ENCODE results near the gene FAM98C.
A peak's percentile ranks its signal among the peaks of the same experiment; 100 is the strongest.
"Not testable (repeated sequence)": the region's sequence is repeated elsewhere in the genome, so short reads cannot be mapped to it uniquely, and the experiment has no call there.

The FAM98C gene

DNA sequence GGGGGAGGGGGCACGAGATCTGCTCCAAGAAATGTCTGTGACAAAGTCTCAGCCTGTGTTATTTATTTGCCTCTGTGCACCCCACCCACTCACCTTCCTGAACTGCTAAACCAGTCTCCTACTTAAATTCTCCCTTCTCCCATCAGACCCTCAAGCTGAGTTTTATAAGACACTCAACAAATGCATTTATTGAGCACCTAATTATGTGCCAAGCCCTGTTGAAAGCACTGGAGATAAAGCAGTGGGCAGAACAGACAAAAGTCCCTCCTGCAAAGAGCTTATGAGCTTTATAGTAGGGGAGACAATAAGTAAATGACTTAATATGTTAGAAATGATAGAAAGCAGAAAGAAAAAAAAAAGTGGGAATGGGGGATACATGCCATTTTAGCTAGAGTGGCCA, 3.4 kb upstream of the FAM98C start:
- DNase-seq, result no peak

GRCh38 chr19:38400361-38400760, 2.5 kb upstream of the FAM98C start:
- no peak for DNase-seq

DNA sequence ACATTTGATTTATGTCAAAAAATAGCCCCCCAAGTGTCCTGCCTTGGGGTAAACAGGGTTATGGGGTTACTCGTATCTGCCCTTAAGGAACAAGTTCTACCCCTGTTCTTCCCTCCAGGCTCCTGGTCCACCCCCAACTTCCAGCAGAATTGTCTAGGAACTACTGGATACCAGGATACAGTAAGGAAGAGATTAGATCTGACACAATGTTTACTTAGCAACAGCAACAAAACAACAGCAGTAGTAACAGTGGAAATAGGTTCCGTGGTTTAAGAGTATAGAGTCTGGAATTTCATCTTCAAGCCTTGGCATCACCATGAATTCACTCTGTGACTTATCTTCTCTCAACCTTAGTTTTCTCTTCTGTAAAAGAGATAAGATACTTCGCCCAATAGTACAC, 1.7 kb upstream of the FAM98C start:
- DNase-seq, result no peak

DNA sequence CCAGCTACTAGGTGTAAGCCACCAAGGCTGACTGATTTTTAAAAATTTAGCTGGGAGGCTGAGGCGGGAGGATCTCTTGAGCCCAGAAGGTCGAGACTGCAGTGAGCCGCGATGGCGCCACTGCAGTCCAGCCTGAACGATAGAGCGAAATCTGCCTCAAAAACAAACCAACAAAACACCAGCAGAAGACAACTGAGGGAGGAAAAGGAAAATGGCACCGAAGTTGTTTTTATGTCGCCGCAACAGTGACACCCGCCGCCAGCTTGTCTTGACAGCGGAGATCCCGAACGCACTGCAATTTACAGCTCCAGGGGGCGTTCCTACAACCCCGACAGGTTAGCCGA, 298 bp upstream of the FAM98C start:
- no peak for DNase-seq

GRCh38 chr19:38404858-38405257, 2.0 kb downstream of the FAM98C start:
- no peak for DNase-seq

DNA sequence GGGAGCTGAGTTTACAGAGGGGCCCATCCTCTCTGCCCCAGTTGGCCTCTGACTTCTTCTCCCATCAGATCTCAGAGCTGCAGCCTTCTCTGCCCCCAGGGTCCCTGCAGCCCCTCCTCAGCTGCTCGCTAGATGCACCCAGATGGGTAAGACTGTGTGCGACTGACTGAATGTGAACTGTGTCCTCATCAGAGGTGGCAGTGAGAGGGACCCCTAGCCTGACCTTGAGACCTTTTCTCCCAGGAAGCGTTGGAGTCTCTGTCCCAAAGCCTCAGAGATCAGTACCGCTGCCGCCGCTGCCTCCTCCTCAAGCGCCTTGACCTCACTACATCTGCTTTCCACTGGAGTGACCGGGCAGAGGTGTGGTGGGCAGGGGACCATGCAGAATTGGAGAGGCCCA, 2.4 kb downstream of the FAM98C start:
- no peak for DNase-seq

DNA sequence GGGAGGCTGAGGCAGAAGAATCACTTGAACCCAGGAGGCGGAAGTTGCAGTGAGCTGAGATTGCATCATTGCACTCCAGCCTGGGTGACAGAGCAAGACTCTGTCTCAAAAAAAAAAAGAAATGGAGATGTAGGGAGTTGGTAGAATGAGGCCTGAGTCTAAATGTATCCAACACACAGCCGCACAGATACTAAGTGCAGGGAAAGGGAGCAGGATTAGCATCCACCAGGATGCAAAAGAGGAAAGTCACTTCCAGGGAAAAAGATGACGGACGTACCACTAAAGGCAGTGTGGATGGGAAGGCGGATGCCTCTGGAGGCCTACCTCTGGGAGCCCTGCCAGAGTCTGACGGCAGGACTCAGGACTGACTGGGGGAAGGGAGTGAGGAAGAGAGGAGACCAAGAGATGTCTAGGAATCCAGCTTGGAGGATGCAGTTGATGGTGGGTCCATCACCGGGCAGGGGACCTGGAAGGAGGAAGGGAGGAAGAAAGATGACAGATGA, 6.8 kb downstream of the FAM98C start:
- DNase-seq, result no peak

GRCh38 chr19:38410407-38410806, 7.5 kb downstream of the FAM98C start:
- DNase-seq, result not testable (repeated sequence)

DNA sequence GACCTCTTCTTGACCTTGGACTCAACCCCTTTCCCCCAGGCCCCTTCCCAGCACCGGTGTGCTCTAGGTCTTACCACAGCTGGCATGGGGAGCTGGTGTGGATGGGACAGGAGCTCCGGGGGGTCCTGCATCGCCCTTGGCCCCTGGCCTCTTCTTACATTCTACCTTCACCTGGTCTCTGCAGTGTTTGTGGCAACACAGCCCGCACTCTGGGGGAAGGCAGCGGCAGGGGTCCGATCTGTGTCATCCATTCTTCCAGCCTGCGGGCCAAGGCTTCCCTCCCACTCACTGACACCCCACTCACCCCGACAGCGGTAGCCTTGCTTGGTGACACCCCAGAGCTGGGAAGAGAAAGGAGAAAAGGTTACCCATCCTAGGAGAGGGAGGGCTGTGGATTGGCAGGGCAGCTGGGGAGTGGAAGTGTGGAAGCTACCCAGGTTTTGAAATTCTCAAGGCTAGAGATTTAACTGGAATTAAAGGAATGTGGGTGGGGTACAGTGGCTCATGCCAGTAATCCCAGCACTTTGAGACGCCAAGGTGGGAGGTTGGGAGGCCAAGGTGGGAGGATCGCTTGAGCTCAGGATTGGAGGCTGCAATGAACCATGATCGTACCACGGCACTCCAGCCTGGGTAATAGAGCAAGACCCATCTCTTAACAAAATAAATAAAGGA, 8.3 kb downstream of the FAM98C start:
- no peak for DNase-seq

GRCh38 chr19:38411898-38412297, 9.0 kb downstream of the FAM98C start:
- not testable (repeated sequence) for DNase-seq

DNA sequence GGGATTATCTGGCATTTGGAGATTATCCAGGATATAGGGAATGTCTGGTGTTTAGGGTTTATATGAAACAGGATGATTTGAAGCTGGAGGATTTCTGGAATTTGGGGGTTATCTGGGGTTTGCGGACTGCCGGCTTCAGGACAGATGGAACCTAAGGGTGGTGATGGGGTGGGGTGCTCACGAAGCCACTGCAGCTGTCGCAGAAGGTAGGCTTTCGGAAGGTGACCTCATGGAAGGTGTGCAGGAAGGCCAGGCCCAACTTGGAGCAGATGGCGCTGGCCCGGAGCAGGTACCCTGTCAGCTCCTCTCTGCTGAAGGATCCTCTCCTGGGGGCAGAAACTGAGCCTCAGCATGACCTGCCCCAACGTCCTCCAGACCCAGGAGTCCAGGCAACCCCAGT, 9.6 kb downstream of the FAM98C start:
- no peak for DNase-seq

DNA sequence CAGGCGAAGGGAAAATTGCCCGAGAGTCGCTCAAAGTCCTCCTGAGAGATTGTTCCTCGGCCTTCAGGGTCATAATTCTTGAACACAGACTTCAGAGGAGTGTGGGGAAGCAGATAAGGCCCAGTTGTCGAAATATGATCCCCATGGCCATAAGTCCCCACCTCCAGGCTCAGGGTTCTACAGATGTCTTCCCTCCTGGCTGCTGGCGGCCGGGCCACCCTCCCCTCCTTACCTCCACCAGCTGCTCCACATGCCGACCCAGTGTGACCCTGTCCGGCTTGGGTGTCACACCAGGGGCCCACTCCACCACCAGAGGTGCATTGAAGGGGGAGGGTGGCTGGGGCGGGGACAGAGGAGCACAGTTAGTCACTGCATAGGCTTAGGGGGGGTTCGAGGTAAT, 10.1 kb downstream of the FAM98C start:
- DNase-seq, result no peak

GRCh38 chr19:38413416-38413815, 10.5 kb downstream of the FAM98C start:
- DNase-seq, result no peak

GRCh38 chr19:38417146-38417543, 14.3 kb downstream of the FAM98C start:
- DNase-seq, result no peak

DNA sequence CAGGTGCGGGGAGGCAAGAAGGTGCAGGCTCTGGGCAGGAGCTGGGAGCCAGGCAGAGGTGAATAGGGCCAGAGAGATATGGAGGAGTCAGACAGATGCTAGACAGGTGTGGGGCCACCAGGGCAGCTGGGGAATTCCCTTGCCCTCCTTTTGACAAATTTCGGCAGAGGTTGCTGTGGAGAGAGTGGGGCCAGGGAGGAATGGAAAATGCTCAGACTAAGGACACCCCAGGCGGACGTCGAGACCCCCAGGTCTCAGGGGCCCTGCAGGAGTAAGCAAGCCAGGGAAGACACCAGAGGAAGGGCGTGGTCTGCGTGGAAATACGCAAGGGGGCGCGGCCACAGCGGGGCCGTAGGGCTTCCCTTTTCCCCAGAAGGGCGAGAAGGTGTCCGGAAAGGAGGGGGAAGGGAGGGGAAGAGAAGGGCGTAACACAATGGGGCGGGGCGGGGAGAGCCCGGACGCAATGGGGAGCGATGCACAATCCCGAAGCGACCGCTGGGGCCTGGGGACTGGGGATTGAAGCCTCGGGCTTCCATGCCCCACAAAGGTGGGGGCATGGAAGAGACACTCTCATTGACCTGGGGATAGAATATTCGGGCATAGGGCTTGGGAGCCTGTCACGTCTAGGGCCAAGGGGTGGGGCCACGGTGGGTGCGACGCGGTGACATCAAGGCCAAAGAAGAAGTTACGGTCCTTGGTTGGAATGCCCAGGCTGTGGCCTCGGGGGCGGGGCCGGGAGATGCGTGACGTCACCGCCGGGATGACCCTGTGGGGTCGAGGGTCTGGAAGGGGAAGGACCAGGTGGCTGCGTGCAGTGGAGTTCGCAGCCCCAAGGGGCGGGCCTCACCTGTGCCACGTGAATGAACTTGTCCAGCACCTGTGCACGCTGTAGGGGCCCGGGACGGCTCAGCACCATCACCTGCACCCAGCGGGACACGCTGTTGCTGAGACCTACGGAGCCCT, 14.9 kb downstream of the FAM98C start:
- DNase-seq, result peak; percentile 50

DNA sequence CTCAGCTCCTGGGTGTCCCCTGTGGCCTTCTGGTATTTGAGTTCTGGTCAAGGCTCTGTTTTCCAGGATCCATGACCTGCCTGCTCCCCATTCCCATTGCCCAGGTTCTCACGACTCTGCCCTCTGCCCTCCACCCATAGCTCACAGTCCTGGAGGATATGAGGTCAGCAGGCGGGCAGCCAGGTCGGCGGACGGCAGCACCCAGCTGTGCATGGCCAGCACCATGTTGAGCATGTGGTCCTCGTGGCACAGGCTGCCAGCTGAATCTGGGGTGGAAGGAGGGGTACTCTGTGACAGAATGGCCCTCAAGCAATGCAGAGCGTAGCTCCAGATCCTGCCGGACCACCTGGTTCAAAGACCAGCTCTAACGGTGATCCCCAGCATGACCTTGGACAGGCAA, 18.0 kb downstream of the FAM98C start:
- DNase-seq, result no peak

GRCh38 chr19:38421856-38422255, 19.0 kb downstream of the FAM98C start:
- no peak for DNase-seq

GRCh38 chr19:38422438-38422837, 19.5 kb downstream of the FAM98C start:
- no peak for DNase-seq

- no peak for DNase-seq
Observed at GRCh38 chr19:38424272-38424671, 21.4 kb downstream of the FAM98C start.

DNA sequence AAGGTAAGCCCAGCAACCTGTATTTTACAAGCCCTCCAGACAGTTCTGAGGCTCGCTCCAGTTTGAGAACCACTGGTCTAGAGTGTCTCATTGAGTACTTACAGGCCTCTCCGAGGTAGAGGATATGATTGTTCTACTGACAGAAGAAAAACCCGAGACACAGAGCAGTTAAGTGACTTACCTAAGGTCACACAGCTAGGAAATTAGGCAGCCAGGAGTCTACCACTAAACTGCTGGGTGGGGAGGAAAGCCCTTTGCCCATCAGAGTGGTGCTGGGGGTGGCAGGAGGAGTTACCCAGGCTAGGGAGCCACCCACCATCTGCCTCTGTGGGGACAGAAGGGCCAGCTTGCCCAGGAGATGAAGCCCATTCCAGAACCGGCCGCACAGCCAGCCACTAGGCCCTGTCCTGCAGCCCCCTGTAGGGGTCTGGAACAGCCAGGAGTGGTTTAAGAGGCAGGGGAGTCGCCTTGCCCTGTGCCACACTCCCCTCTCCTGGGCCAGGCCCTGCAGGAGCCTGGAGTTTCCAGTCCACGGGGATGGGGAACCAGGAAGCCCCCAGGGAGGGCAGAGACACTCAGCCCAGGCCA, 22.4 kb downstream of the FAM98C start:
- DNase-seq, result no peak

GRCh38 chr19:38425810-38426466, 23.0 kb downstream of the FAM98C start, which contains the start of gene RASGRP4:
TSS of gene RASGRP4 (minus strand) at chr19:38426219. CDS start at chr19:38426091, 128 bp downstream.
- DNase-seq, result no peak

- DNase-seq, result not testable (repeated sequence)
Observed at GRCh38 chr19:38427035-38427677, 24.3 kb downstream of the FAM98C start.
